Left colon (tissue), 2 donors: ENCODE measurements around the gene ARID1A. TPM values are rescaled to one million over a fixed set of nuclear protein-coding genes. Genes with fewer than 3 reads are reported as not detected.
"Not testable (repeated sequence)": the region's sequence is repeated elsewhere in the genome, so short reads cannot be mapped to it uniquely, and the experiment has no call there.

Experiments
- ATAC-seq: fragments of 200-7000 bp; cut with Tn5 transposase; one replicate; pipeline ENCODE4 v1.9.1; 2020; ENCODE audit warnings: mild to moderate bottlenecking, moderate library complexity
- DNase-seq, 2 donors: peaks; one replicate each; pipeline ENCODE4 v3.0.0-alpha.2; 2020
- intact Hi-C, 2 donors: fragments of 100-400 bp; cut with DNase I in 1 of 2; cut with micrococcal nuclease in 1 of 2; formaldehyde crosslinking; loops; one replicate each; pipeline versions ENCODE4 v1.11.2 to v1.14.0; 2022; cut with DNase I, micrococcal nuclease
- total RNA-seq, 2 donors: library from RNA; stranded (reverse); fragmentation: NEBNext Ultra II Directional; extraction: Animal tissue kit (Norgen Biotek cat#: 25700); gene quantifications; one replicate each; pipeline ENCODE4 v1.2.1, GENCODE V29; 2021
- donor health status: DM: no; HTN: no; CAD: no.
- donor health status: DM: yes; HTN: yes; CAD: no.

The ARID1A gene
- total RNA-seq, 2 donors from 2014 or later, result 60.2 to 61.4 TPM

DNA sequence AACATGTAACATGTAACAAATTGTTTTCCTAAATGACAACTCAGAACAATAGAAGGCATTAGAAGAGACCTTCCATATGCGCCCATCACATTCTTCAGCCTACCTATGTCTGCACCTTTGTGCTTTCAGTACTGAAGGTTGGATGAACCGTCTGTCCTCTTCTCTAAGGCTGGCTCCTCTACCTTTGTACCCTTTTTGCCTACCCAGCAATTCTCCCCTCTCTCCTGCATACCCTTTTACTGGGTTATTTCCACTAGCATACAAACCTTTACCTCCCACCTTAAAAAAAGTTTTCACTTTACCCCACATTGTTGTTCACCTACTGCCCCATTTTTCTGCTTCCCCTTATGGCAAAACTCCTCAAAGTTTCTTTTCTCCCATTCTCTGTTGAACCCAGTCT is 97.1 kb downstream of the ARID1A start:
- intact Hi-C loops, result loop anchor here in 1 of 2 donors (5.0 kb wide), 1 partner anchor 191 kb away; no protein-coding TSS in a partner anchor
- no peak for DNase-seq
- no peak for ATAC-seq

DNA sequence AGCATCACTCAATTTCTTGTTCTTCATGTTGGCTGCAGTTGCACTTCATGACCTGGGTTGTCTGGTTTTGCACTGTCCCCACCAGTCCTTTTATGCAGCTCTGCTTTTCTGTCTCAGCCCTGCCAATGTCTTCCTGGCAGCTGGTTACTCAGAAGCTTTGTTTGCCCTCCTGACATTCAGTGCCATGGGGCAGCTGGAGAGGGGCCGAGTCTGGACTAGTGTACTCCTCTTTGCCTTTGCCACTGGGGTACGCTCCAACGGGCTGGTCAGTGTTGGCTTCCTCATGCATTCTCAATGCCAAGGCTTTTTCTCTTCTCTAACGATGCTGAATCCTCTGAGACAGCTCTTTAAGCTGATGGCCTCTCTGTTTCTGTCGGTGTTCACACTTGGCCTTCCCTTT is 98.6 kb downstream of the ARID1A start:
- intact Hi-C loops, result loop anchor here in 1 of 2 donors (5.0 kb wide), 1 partner anchor 192 kb away; no protein-coding TSS in a partner anchor
- no peak for DNase-seq
- no peak for ATAC-seq

DNA sequence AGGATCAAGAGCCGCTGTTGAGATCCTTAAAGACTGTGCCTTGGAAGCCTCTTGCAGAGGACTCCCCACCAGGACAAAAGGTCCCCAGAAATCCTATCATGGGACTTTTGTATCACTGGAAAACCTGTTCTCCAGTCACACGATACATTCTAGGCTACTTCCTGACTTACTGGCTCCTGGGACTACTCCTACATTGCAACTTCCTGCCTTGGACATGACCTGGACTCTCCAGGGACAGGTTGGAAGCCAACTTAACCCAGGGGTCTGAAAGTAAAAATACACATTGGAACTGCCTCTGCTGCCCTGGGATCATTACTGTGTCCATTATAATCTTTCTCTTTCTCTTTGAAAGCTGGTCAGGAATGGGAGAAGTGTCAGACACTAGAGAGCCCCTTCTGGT is 101.8 kb downstream of the ARID1A start:
- ATAC-seq, result no peak
- DNase-seq, result no peak
- intact Hi-C loops, result no loop called here

DNA sequence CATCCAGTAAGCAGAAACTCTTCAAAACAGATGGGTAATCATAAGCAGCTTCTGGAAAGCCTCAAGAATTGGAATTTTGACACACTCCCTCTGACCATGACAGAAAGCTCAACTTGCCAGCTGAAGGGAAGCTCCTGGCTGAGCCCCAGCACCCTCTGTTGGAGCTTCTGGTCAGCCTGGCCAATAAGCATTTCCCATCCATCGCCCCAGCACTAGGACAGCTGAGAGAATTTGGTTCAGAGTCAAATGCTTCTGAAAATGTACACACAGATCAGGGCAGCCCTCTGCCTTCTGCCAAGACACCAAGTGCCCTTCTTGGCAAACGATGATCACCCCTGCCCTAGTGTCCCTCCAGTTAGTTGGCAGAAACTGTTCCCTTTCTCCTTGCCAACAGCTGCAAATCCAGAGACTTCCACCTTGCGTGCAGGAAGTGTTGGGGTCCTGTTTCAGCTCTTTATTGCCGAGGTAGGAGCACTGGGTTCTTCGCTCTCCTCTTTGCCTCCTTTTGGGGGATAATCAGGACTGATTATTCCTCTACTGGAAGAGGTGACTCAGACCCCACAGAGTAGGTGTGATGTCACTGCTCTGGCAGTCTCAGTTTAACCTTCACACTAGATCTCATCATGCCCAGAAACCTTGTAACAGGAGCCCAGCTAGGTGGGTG is 103.8 kb downstream of the ARID1A start:
- peak; percentile 43 to 62 for DNase-seq
- intact Hi-C loops, result no loop called here

DNA sequence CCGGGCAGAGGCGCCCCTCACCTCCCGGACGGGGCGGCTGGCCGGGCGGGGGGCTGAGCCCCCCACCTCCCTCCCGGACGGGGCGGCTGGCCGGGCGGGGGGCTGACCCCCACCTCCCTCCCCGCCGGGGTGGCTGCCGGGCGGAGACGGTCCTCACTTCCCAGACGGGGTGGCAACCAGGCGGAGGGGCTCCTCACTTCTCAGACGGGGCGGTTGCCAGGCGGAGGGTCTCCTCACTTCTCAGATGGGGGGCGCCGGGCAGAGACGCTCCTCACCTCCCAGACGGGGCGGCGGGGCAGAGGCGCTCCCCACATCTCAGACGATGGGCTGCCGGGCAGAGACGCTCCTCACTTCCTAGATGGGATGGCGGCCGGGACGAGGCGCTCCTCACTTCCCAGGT is 108.1 kb downstream of the ARID1A start:
- ATAC-seq, DNase-seq, intact Hi-C loops: not testable (repeated sequence)

More for the DNA sequence above, 103.8 kb downstream of the ARID1A start:
- ATAC-seq, result peak; percentile 67

DNA sequence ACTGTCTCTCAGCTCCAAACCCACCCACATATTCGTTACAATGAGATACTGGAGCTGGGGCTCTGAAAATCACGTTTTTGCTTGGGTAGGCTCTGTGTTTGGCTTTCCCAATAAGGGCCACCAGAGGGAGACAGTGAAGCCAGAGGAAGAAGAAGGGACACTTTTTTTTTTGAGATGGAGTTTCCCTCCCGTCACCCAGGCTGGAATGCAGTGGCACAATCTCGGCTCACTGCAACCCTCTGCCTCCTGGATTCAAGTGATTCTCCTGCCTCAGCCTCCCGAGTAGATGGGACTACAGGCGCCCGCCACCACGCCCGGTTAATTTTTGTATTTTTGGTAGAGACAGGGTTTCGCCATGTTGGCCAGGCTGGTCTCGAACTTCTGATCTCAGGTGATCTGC is 114.3 kb downstream of the ARID1A start:
- DNase-seq (peak; percentile 52 to 80), ATAC-seq (peak; percentile 82)
- intact Hi-C loops, result loop anchor here in 1 of 2 donors (10.0 kb wide), 1 partner anchor 65 kb away; no protein-coding TSS in a partner anchor

DNA sequence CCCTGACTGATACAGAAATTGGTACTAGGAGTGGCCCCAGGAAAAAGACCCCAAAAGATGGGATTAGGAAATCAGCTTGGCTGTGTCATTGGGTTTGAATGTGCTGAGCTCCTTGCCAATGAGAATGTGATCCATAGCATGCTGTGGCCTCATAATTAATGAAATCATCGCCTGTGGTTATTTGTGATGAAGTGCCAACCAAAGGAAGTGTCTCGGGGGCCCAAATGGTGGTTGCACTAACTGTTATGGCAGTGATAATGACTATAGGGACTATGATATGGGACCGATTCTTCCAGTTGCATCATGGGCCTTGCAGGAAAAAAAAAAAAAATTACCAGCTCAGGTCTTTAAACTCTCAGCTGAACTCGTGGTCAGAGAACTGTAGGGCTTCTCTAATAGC is 115.2 kb downstream of the ARID1A start:
- intact Hi-C loops, result loop anchor here in 1 of 2 donors (10.0 kb wide), 1 partner anchor 64 kb away; no protein-coding TSS in a partner anchor
- ATAC-seq, result no peak
- DNase-seq, result no peak

DNA sequence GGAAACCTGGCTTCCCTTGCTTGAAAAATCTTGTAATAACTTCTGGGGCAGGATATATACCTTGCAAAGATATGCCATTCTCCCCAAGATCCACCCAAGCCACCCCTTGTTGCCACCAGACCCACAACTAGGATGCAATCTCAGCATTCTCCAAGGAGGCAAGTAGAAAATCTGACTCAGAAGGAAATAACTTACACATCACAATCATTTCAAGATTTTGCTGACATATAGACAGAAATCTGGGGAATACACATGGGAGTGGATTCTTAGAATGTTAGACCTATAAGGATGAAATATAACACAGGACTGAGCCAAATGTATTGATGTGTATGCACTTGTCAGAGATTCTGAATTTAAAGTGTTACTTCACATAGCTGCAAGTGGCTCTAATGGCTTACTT is 115.9 kb downstream of the ARID1A start:
- ATAC-seq (no peak), DNase-seq (no peak)
- intact Hi-C loops, result loop anchor here in 1 of 2 donors (10.0 kb wide), 1 partner anchor 63 kb away; no protein-coding TSS in a partner anchor

DNA sequence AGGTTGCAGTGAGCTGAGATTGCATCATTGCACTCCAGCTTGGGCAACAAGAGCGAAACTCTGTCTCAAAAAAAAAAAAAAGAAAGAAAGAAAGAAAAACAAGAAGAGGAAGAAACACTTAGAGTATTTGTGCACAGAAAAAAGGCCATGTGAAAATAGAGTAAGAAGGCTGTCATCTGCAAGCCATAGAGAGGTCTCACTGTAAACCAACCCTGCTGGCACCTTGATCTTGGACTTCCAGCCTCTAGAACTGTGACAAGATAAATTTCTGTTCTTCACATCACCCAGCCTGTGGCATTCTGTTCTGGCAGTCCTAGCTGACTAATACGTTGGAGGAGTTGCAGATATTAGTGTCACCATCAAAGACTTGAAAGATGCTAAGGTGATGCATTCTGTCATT is 118.6 kb downstream of the ARID1A start:
- intact Hi-C loops, result loop anchor here in 1 of 2 donors (10.0 kb wide), 1 partner anchor 60 kb away; no protein-coding TSS in a partner anchor
- ATAC-seq (no peak), DNase-seq (no peak)

DNA sequence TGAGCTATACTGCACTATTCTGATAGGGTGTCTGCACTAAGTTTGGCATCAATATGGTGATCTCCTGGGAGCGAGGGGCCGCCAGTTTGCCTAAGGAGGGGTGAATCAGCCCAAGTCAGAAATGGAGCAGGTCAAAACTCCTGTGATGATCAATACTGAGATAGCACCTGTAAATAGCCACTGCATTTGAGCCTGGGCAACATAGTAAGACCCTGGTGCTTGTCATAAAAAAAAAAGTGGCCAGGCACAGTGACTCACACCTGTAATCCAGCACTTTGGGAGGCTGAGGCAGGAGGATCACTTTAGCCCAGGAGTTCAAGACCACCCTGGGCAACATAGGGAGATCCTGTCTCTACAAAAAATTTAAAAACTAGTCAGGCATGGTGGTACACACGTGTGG is 119.1 kb downstream of the ARID1A start:
- ATAC-seq, result no peak
- DNase-seq, result no peak
- intact Hi-C loops, result loop anchor here in 1 of 2 donors (10.0 kb wide), 1 partner anchor 60 kb away; no protein-coding TSS in a partner anchor

DNA sequence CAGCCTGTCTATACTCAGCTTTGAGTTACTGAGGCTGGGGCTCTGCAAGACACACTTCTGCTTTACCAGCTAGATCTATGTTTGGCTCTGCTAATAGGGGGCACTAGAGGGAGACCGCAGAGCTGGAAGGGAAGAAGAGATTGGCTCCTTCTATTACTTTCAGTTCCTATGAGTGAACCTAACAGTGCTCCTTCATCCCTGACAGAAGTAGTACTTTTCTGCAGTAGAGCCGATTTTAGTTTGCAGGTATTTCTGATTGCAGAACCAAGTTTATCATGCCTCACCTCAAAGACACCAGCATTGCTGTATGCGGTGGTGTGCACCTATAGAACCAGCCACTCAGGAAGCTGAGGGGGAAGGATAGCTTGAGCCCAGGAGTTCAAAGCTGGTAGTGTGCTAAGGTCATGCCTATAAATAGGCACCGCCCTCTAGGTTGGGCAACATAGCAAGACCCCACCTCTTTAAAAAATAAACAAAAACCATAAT is 125.0 kb downstream of the ARID1A start:
- intact Hi-C loops, result no loop called here
- ATAC-seq, result peak; percentile 77
- no peak for DNase-seq

DNA sequence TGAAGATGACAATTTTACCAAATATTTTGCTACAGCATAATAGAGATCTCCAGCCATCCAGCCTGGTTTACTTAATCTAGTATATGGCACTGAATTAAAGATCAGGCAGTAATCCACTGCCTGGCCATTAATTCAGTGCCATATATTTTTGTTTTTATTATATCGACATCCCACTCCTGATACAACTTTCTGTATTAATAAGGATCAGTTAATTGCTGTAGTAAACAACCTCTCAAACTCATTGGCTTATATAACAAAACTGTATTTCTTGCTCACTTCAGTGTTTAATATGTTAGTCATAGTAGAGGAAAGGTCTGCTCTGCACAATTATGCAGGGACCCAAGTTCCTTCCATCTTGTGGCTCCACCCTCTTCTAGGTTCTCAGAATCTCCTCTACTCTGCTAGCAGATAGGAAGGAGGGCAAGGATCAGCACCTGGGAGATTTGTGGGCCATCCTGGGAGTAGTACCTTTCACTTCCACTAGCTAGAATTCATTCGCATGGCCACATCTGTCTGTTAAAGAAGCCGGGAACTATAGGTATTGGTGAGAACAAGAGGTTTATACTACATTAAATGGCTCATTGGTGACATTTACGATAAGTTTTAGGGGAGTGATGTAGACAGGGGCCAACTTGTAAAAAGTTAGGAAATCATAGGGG is 127.1 kb downstream of the ARID1A start:
- intact Hi-C loops, result no loop called here
- DNase-seq, result no peak
- ATAC-seq, result no peak

DNA sequence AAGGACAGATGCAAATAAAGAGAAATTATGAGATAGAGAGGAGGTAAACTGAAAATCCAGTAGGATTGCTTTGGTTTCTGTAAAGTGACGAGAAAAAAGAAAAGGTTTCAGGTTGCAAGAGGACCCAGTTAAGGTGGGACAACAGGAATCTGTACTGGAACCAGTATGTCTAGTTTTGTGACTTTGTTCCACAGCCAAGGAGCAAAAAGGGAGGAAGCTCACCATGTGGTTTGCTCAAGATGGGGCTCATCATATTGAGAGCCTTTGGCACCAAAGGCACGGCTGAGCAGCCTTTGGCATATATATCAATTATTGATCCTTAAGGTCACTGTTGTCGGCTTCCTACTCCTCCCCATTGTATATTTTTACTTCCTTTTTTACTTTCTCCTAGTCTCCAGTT is 128.9 kb downstream of the ARID1A start:
- intact Hi-C loops, result no loop called here
- DNase-seq (no peak), ATAC-seq (peak; percentile 2)

DNA sequence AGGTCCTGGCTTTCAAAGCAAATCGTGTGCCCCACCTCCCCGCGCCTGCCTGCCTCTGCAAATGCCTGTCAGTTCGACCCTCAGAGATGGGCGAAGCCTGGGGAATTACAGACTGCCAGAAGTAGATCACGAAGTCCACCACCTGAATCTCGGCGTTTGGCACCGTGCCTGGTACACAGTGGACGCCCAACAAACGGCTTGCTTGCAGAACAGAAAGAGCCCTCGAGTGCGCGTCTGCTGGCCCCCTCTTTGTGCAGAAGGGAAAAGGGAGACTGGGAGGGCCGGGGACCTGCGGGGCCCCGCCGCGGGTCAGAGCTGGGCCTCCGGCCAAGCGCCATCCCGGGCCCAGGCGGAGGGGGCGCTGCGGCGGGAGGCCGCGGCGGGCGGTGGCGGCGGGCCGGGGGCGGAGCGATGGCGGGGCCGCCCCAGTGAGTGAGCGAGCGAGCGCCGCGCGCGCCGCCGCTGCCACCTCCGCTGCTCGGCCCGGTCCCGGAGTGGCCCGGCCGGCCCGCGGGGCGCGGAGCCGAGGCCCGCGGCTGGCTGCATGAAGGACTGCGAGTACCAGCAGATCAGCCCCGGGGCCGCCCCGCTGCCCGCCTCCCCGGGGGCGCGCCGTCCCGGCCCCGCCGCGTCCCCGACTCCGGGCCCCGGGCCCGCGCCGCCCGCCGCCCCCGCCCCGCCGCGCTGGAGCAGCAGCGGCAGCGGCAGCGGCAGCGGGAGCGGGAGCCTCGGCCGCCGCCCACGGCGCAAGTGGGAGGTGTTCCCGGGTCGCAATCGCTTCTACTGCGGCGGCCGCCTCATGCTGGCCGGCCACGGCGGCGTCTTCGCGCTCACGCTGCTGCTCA is 130.7 kb downstream of the ARID1A start, which contains the start of gene ZDHHC18:
Gene ZDHHC18 (plus strand): TSS at position 428 of the 845 bp plus-strand sequence. CDS start 117 bp downstream, at position 545.
- ATAC-seq (peak; percentile 84), DNase-seq (peak; percentile 77 to 81)
- intact Hi-C loops, result no loop called here

DNA sequence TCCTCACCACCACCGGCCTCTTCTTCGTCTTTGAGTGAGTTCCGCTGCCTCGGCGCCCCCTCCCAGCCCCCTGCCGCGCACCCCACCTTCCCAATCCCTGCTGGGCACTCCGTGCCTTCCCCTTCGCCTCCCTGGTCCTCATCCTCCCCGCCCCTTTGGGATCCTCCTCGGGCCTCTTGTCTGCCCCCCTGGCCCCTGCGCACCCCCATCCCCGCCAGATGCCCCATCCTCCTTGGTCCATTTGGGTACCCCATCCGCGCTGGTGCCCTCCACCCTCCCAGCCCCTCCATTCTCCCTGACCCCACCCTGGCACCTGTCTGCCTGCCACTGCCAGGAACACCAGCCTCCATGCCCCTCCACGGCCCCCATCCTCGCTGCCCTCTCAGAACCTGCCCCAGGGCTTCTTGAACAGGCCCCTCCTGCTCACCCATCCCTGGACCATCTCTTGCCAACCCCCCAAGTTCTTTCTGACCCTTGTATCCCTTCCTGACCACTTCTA is 131.3 kb downstream of the ARID1A start:
- intact Hi-C loops, result no loop called here
- peak; percentile 1 for ATAC-seq
- no peak for DNase-seq

DNA sequence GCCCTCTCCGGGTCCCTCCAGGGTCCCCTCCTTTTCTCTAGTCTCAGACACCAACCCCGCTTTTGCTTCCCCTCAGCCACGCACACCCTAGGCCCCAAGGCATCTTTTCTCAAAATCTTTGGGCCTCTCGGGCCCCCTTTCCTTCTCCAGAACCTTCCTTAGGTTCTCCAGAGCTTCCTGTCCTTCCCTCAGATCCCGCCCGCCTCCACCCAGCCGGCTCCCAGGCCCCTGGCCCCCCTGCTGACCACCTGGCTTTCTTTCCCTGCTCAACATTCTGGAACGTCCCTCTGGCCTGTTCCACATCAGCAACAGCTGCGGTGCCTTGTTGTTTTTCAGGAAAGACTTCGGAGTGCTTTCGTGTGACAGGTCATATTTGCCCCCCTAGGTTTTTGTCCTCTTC is 131.8 kb downstream of the ARID1A start:
- intact Hi-C loops, result no loop called here

DNA sequence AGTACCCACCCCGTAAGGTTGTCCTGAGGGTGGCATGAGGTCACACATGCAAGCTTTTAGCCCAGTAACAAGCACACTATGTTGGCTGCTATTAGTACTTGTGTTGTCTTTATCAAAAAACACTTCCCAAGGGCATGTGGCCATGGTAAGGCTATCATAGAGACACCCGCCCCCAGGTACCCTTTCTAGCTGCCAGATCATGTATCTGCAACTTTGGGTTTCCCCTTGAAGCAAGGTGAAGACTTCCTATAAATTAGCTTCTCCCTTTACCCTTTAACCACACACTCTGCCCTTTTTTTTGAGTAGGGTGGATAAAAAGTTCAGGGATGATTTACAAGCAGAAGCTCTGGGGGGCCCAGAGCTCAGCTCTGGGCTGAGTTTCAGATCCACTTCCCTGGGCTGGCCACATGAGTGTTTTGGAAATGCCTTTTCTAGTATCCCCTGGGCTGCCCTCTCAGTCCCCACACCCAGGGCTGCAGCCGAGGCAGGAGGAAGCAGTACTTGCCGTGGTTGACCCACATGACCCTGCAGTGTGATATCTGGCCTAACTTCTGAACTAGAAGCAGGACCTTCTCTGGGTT is 132.7 kb downstream of the ARID1A start:
- no peak for DNase-seq
- no peak for ATAC-seq
- intact Hi-C loops, result no loop called here

More for the DNA sequence above, 131.8 kb downstream of the ARID1A start:
- no peak for ATAC-seq
- DNase-seq, result no peak

DNA sequence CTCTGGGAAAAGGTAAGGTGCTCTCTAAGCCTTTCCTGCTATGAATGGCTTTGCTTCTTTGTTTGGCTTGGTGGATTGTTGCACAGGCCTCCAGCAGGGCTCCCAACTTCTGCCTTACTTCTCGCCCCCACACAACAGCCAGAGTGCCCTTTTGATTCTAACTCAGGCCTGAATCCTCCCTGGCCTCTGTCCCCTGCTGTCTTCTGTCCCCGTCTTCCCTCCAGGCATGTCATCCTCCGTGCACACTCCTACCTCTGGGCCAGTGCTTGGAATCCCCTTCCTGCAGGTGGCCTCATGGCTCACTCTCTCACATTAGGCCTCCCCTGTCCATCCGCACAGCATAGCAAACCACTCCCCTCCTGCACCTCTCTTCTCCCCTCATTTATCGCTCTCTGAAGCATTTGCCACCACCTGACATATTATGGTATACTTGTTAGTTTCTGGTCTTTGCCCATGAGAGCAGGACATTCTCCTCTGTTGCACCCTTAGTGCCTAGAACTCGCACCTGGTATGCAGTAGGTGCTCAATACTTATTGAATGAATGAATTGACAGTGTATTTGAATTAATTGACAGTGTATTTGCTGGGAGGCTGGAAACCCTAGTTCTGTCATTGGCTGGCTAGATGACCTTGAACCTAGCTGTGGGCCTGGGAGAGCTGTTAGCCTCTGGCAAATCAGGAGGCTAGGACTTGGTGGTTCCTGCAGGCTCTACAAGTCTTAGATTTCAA is 133.5 kb downstream of the ARID1A start:
- intact Hi-C loops, result no loop called here
- DNase-seq (no peak), ATAC-seq (no peak)
